GM18507 (cell line): ENCODE results near the gene REP15.
A peak's percentile ranks its signal among the peaks of the same experiment; 100 is the strongest.
"Not testable (repeated sequence)": the region's sequence is repeated elsewhere in the genome, so short reads cannot be mapped to it uniquely, and the experiment has no call there.

Experiments
- DNase-seq: peaks from one replicate; pipeline ENCODE4 v3.0.0; 2011; ENCODE audit warnings: low read depth; ENCODE audit not compliant: insufficient read length; ENCODE audit errors: extremely low spot score
- FAIRE-seq: peaks from 2 replicates; lab custom pipeline; 2011; peaks lifted over from hg19 to GRCh38; lab: Jason Lieb, UNC

REP15 gene

GRCh38 chr12:27696293-27696652 lies at the start of gene REP15:
REP15 (plus strand) TSS chr12:27696447; CDS start chr12:27696563, 116 bp downstream.
- DNase-seq (no peak), FAIRE-seq (no peak)

- FAIRE-seq (no peak), DNase-seq (no peak)
Observed at GRCh38 chr12:27650011-27650410, 46.2 kb upstream of the REP15 start.

- DNase-seq = no peak
Observed at GRCh38 chr12:27651201-27651600, 45.0 kb upstream of the REP15 start.

GRCh38 chr12:27652174-27652763 lies 44.0 kb upstream of the REP15 start:
- DNase-seq (peak; percentile 18), FAIRE-seq (peak; percentile 84)

More at GRCh38 chr12:27651201-27651600, 45.0 kb upstream of the REP15 start:
- no peak for FAIRE-seq

- FAIRE-seq (peak; percentile 67), DNase-seq (no peak)
Observed at GRCh38 chr12:27653661-27654060, 42.6 kb upstream of the REP15 start.

GRCh38 chr12:27655476-27655875 lies 40.8 kb upstream of the REP15 start:
- not testable (repeated sequence) for DNase-seq
- FAIRE-seq = peak; percentile 88

GRCh38 chr12:27657296-27657695 lies 39.0 kb upstream of the REP15 start:
- FAIRE-seq (no peak), DNase-seq (no peak)

GRCh38 chr12:27665704-27666103 lies 30.5 kb upstream of the REP15 start:
- no peak for FAIRE-seq
- DNase-seq = no peak

- FAIRE-seq = peak; percentile 35
Observed at GRCh38 chr12:27666510-27666909, 29.7 kb upstream of the REP15 start.

GRCh38 chr12:27667540-27667939 lies 28.7 kb upstream of the REP15 start:
- FAIRE-seq = no peak
- DNase-seq = no peak

More at GRCh38 chr12:27666510-27666909, 29.7 kb upstream of the REP15 start:
- no peak for DNase-seq

GRCh38 chr12:27672051-27672450 lies 24.2 kb upstream of the REP15 start:
- DNase-seq (no peak), FAIRE-seq (no peak)

GRCh38 chr12:27672643-27673042 lies 23.6 kb upstream of the REP15 start:
- DNase-seq = no peak
- no peak for FAIRE-seq

GRCh38 chr12:27673101-27673718 lies 23.0 kb upstream of the REP15 start:
- DNase-seq = no peak
- no peak for FAIRE-seq

- DNase-seq (no peak), FAIRE-seq (no peak)
Observed at GRCh38 chr12:27674989-27675388, 21.3 kb upstream of the REP15 start.

- FAIRE-seq (no peak), DNase-seq (no peak)
Observed at GRCh38 chr12:27680619-27681018, 15.6 kb upstream of the REP15 start.

- DNase-seq (no peak), FAIRE-seq (no peak)
Observed at GRCh38 chr12:27682534-27682933, 13.7 kb upstream of the REP15 start.

GRCh38 chr12:27685274-27685673 lies 11.0 kb upstream of the REP15 start:
- no peak for DNase-seq
- FAIRE-seq = no peak

GRCh38 chr12:27686147-27686546 lies 10.1 kb upstream of the REP15 start:
- FAIRE-seq (no peak), DNase-seq (no peak)

GRCh38 chr12:27688671-27689070 lies 7.6 kb upstream of the REP15 start:
- no peak for FAIRE-seq
- DNase-seq = no peak

- no peak for DNase-seq
- FAIRE-seq = no peak
Observed at GRCh38 chr12:27689558-27690180, 6.6 kb upstream of the REP15 start.

GRCh38 chr12:27693403-27693802 lies 2.8 kb upstream of the REP15 start:
- DNase-seq (no peak), FAIRE-seq (no peak)
